Right lobe of liver (tissue), 6 donors: Measurements from ENCODE around the gene MINDY3. TPM values are rescaled to one million over a fixed set of nuclear protein-coding genes. Genes with fewer than 3 reads are reported as not detected.
"Not testable (repeated sequence)": the region's sequence is repeated elsewhere in the genome, so short reads cannot be mapped to it uniquely, and the experiment has no call there.

Source experiments
- ATAC-seq, 4 donors: fragments of 200-7000 bp; cut with Tn5 transposase; one replicate each; pipeline ENCODE4 v1.9.1; 2020; ENCODE audit warnings: mild to moderate bottlenecking in 4 of 4, moderate library complexity in 4 of 4
- DNase-seq, 3 donors: peaks; one replicate each; pipeline ENCODE4 v3.0.0-alpha.2; 2020
- H3K27ac ChIP-seq, 3 donors: fragments of 200-600 bp; one replicate each; pipeline ENCODE4 v1.8.0; 2022
- H3K27me3 ChIP-seq, 2 donors: fragments of 200-600 bp; one replicate each; pipeline ENCODE4 v1.8.0; 2022
- H3K36me3 ChIP-seq, 4 donors: fragments of 200-600 bp; sonication (generic) in 1 of 4; one replicate each; pipeline versions ENCODE4 v1.5.1 to v1.8.0; 2017 to 2022; ENCODE audit warnings: control low read depth in 1 of 4
- H3K4me1 ChIP-seq, 4 donors: fragments of 200-600 bp; sonication (generic) in 1 of 4; one replicate each; pipeline versions ENCODE4 v1.5.1 to v1.8.0; 2017 to 2022; ENCODE audit warnings: control low read depth in 1 of 4
- H3K4me3 ChIP-seq, 3 donors: fragments of 200-600 bp; one replicate each; pipeline ENCODE4 v1.8.0; 2022
- H3K9me3 ChIP-seq, 4 donors: fragments of 200-600 bp; sonication (generic) in 1 of 4; one replicate each; pipeline versions ENCODE4 v1.5.1 to v1.8.0; 2017 to 2022; ENCODE audit warnings: control low read depth in 1 of 4
- POLR2A ChIP-seq: fragments of 450-650 bp; IDR thresholded peaks from one replicate; pipeline ENCODE4 v1.6.1; 2017; ENCODE audit warnings: antibody characterized with exemption, mild to moderate bottlenecking
- WGBS: methylation state at CpG from one replicate; pipeline ENCODE4 v1.1.6; 2018; ENCODE audit warnings: low coverage, low lambda C conversion rate; ENCODE audit not compliant: insufficient coverage; ENCODE audit errors: missing lambda C conversion rate; 5-methylcytosine and 5-hydroxymethylcytosine counted together
- intact Hi-C, 2 donors: fragments of 100-400 bp; cut with DNase I; formaldehyde crosslinking; loops; one replicate each; pipeline versions ENCODE4 v1.11.2 to v1.14.1; 2022
- total RNA-seq, 6 experiments: library from RNA; depleted of rRNA in 2 of 6; stranded (reverse); fragments of >200 nt in 2 of 6; fragmentation: NEBNext Ultra II Directional in 3 of 6; extraction: Animal tissue kit (Norgen Biotek cat#: 25700) in 3 of 6; gene quantifications; one replicate each; pipeline versions ENCODE4 v1.1.0 to v1.2.4, GENCODE V29; 2016 to 2023
- TF ChIP-seq, protein P1 (sequence below), 4 donors: fragments of 200-600 bp in 3 of 4; fragments of 450-650 bp in 1 of 4; IDR thresholded peaks; one replicate each; pipeline versions ENCODE4 v1.5.1 to v1.8.0; 2016 to 2022; ENCODE audit warnings: antibody characterized with exemption in 4 of 4, mild to moderate bottlenecking in 2 of 4
- donor health status: DM: no; HTN: yes; CAD: no.
- donor health status: DM: no; HTN: no; CAD: no.
- donor health status: DM: no; HTN: no; CAD: no.
- donor health status: DM: no; HTN: yes; CAD: no.
- donor health status: DM: no; HTN: yes; CAD: no.

MINDY3 gene
- total RNA-seq, 6 experiments from 2014 or later: 11.6 to 15.5 (median 12.4) TPM

DNA sequence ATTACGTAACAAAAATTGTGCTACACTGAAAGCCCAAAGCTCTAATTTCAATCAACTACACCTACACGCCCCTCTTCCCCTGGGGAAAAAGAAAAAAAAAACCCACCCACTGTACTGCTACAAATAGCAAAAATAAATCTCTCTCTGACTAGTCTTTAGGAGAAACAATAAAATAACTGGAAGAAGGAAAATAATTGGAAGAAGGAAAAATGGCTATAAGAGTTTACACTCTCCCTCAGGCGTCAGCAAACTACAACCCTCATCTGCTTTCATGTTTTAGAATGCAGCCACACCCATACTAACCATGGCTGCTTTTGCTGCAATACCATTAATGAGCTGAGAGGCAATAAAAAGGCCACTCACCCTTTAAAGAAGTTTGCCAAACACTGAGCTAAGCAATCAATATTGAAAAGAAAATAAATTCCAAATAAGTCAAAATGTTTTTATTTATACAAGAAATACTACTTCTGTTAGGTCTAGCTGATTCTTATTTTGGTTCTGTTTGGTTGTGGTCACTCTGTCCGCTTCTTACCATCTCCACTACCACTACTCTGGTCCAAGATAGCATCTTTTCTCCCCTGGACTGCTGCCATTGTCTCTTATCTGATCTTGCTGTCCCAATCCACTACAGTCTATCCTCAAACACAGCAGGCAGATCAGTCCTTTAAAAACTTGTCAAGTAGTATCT, 3.8 kb downstream of the MINDY3 start:
- Histone ChIP-seq H3K9me3 (no peaks in the 10 kb centered on the region), H3K4me3 (no peak overlapping the region), H3K27me3 (no peaks in the 10 kb centered on the region), H3K36me3 (no peaks in the 10 kb centered on the region), H3K4me1 (peaks cover 0 to 42% (median 6%) of the 10 kb centered on the region in 4 donors), H3K27ac (no peak overlapping the region)
- DNase-seq (no peak), ATAC-seq (peak in 1 of 4 donors; percentile 37)
- intact Hi-C loops: no loop called here
- 92% methylated on average over 4 of the region's 4 CpGs for WGBS
- TF ChIP-seq, protein P1, sequence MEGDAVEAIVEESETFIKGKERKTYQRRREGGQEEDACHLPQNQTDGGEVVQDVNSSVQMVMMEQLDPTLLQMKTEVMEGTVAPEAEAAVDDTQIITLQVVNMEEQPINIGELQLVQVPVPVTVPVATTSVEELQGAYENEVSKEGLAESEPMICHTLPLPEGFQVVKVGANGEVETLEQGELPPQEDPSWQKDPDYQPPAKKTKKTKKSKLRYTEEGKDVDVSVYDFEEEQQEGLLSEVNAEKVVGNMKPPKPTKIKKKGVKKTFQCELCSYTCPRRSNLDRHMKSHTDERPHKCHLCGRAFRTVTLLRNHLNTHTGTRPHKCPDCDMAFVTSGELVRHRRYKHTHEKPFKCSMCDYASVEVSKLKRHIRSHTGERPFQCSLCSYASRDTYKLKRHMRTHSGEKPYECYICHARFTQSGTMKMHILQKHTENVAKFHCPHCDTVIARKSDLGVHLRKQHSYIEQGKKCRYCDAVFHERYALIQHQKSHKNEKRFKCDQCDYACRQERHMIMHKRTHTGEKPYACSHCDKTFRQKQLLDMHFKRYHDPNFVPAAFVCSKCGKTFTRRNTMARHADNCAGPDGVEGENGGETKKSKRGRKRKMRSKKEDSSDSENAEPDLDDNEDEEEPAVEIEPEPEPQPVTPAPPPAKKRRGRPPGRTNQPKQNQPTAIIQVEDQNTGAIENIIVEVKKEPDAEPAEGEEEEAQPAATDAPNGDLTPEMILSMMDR (IDR thresholded peaks at IDR 0.05): no peak
- TF ChIP-seq POLR2A: no peak

DNA sequence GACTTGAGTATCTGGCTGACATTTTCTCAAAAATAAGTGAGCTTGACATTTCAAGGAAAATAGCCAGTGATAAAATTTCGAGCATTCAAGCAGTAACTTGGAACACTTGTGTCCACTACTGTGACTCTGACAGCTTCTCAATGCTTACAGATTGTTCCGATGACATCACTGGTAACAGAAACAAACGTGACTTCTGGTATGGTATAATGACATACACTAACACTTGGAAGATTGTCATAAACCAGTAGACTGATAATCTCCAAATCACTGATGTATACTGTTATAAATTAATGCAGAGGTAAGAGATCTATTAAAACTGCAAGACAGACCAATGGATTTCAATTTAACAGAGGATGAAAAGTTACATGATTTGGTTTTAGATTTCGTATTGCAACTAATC, 6.5 kb downstream of the MINDY3 start:
- Histone ChIP-seq H3K36me3 (no peaks in the 10 kb centered on the region), H3K27me3 (no peaks in the 10 kb centered on the region), H3K9me3 (no peaks in the 10 kb centered on the region), H3K27ac (no peak overlapping the region), H3K4me1 (peaks cover 0 to 31% (median 4%) of the 10 kb centered on the region in 4 donors), H3K4me3 (no peak overlapping the region)
- intact Hi-C loops: no loop called here
- WGBS: 69% methylated on average over 4 of the region's 4 CpGs
- TF ChIP-seq, protein P1 (IDR thresholded peaks at IDR 0.05): no peak
- TF ChIP-seq POLR2A: no peak
- DNase-seq (no peak), ATAC-seq (no peak)

DNA sequence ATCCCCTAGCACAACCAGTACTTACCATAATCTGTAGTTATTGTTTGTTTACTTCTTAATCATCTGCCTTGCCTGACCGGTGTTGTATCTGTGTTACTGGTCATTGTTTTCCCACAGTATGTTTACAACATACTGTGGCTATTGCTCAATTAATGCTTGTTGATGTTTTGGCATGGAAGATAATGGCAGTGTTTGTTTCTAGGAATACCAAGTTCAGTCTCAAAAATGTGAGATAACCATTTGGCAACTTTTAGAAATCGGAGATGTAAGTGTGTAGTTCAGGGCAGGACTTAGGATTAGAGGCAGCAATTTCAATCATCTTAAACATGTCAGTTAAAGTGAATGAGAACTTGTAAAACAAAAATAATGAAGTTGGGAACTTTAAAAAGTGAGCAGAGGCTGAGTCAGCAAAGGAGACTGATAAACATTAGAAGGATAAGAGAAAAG, 8.2 kb downstream of the MINDY3 start:
- whole genome bisulfite sequencing: 27% methylated on average over 2 of the region's 2 CpGs
- intact Hi-C loops: no loop called here
- Histone ChIP-seq H3K27ac (no peak overlapping the region), H3K4me3 (no peak overlapping the region), H3K9me3 (no peaks in the 10 kb centered on the region), H3K36me3 (no peaks in the 10 kb centered on the region), H3K27me3 (no peaks in the 10 kb centered on the region), H3K4me1 (peaks cover 0 to 17% (median 2%) of the 10 kb centered on the region in 4 donors)
- DNase-seq: no peak
- ATAC-seq: peak in 2 of 4 donors; percentile 36 to 59
- TF ChIP-seq, protein P1 (IDR thresholded peaks at IDR 0.05): no peak
- TF ChIP-seq POLR2A: no peak

DNA sequence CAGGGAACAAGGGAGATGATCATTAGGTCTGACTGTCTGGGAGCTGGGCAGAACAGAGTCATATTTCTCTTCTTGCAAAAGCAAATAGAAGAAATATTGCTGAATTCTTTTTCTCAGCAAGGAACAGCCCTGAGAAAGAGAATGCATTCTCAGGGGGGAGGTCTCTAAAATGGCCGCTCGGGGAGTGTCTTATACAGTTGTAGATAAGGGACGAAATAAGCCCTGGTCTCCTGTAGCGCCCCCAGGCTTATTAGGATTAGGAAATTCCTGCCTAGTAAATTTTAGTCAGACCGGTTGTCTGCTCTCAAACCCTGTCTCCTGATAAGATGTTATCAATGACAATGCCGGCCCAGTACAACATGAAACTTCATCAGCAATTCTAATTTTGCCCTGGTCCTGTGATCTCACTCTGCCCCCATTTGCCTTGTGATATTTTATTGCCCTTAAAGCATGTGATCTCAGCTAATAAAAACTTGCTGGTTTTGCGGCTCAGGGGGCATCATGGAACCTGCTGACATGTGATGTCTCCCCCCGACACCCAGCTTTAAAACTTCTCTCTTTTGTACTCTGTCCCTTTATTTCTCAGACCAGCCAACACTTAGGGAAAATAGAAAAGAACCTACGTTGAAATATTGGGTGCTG, 9.8 kb downstream of the MINDY3 start:
- H3K9me3 ChIP-seq, H3K27ac ChIP-seq, H3K36me3 ChIP-seq, intact Hi-C loops, ATAC-seq, H3K27me3 ChIP-seq, DNase-seq, H3K4me3 ChIP-seq, H3K4me1 ChIP-seq: not testable (repeated sequence)
- 87% methylated on average over 6 of the region's 9 CpGs for WGBS

DNA sequence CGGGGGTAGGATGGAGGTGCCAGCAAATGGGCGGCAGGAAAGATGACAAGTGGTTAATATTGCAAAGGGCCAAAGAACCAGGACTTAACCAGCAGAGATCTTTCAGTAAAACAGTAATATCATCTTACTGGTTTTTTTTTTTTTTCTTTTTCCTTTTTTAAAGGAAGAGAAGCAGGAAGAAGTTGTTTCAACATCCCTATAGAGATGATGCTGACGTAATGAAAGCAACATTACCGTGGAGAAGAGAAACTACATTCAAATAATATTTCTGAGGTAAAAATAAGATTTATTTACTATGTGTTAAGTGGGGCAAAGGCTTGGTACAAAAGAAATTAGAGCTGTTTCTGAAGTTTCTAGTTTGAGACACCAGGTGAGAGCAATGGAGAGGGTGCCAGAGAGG, 11.0 kb downstream of the MINDY3 start:
- no peak overlapping the region for H3K4me3 ChIP-seq
- no peak overlapping the region for H3K27ac ChIP-seq
- H3K4me1 ChIP-seq: peaks cover 0 to 9% (median 2%) of the 10 kb centered on the region in 4 donors
- intact Hi-C loops: no loop called here
- ATAC-seq (no peak), DNase-seq (no peak)
- TF ChIP-seq, protein P1 (IDR thresholded peaks at IDR 0.05): no peak
- TF ChIP-seq POLR2A: no peak
- no peaks in the 10 kb centered on the region for H3K9me3 ChIP-seq
- no peaks in the 10 kb centered on the region for H3K36me3 ChIP-seq
- WGBS: 78% methylated on average over 4 of the region's 4 CpGs
- H3K27me3 ChIP-seq: no peaks in the 10 kb centered on the region
